SK-N-MC (cell line): Measurements from ENCODE around the gene ABHD12.

ENCODE experiments used
- EZH2 ChIP-seq: fragments of 200-600 bp; sonication (generic); IDR thresholded peaks from one replicate; pipeline ENCODE4 v1.6.1; 2017; ENCODE audit warnings: antibody characterized with exemption
- POLR2AphosphoS5 ChIP-seq: IDR thresholded peaks from 2 replicates; pipeline ENCODE4 v1.6.1; 2012; ENCODE audit warnings: mild to moderate bottlenecking, low read depth, low read length, borderline replicate concordance

DNA sequence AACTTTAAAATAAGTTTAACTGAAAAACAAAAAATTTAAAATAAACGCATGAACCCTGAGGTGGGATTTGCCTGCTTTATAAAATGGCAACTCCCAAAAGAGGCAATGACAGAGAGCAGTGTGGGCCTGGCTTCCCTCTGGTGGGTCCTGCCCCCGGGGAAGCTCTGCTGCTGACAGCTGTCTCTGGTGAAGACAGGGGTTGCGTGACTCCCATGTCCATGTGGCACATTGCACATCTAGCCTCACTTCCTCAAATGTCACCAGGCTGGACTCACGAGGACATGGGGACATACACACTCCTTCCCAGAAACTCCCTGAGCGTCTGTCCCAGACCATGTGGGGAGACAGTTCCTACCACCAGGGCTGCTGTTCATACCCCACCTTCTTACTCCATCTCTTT lies 66.2 kb downstream of the ABHD12 start:
- TF ChIP-seq EZH2 = no peak
- no peak for TF ChIP-seq POLR2AphosphoS5
